ENCODE measurements around the gene TNS3. TPM values are rescaled to one million over a fixed set of nuclear protein-coding genes. Genes with fewer than 3 reads are reported as not detected.

The TNS3 gene
- total and polyA plus RNA-seq, 5 donors from 2014 or later: 1.4 TPM; not detected in 4

DNA sequence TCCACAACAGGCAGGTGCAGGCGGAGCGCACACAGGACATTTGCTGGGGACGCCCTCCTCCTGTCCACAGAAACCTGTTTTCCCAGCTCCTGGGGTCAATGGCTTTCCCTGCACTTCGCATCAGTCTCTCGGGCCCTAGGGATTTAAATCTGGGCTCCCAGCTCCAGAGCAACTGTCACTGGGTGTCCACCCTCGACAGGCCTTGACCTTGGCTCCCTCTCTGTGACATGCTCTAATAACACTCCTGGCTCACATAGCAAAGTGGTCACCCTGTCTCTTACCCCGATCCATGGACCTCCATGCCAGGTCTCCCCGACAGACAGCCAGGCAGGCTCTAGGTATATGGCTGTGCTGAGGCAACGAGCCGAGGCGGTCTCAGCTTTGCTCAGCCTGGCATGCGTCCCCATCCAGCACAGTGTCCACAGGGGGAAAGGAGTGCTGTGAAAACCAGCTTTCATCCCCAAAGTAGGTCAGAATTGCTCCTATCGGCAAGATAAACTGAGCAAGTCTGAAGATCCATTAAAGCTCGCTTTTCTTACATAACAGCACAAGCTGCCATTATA, 195.6 kb downstream of the TNS3 start:
- H3K27ac Mint-ChIP-seq: no peak overlapping the region
- no peaks in the 10 kb centered on the region for H3K36me3 ChIP-seq (ENCODE audit: control insufficient read depth, insufficient read depth, low read length)
- no peaks in the 10 kb centered on the region for H3K36me3 Mint-ChIP-seq
- no peak overlapping the region for H3K4me3 ChIP-seq (ENCODE audit: low read depth, low read length)
- H3K4me1 ChIP-seq (ENCODE audit: control insufficient read depth, insufficient read depth, low read length, poor library complexity, severe bottlenecking): no peaks in the 10 kb centered on the region
- DNase-seq (no peak), ATAC-seq (ENCODE audit: low read depth in 2 of 2) (no peak)
- H3K9me3 ChIP-seq (ENCODE audit: control insufficient read depth in 2 of 2, low read length in 2 of 2): no peaks in the 10 kb centered on the region
- no peaks in the 10 kb centered on the region for H3K4me1 Mint-ChIP-seq
- no peak overlapping the region for H3K4me3 Mint-ChIP-seq
- no peaks in the 10 kb centered on the region for H3K27me3 ChIP-seq (ENCODE audit: control insufficient read depth, insufficient read depth, low read length)
- H3K27ac ChIP-seq (ENCODE audit: insufficient read depth, low read length, poor library complexity, severe bottlenecking): no peak overlapping the region
- H3K9me3 Mint-ChIP-seq: peaks cover 0 to 1% (median 0%) of the 10 kb centered on the region in 7 donors
- no peaks in the 10 kb centered on the region for H3K27me3 Mint-ChIP-seq

GRCh38 chr7:47385536-47386125, 196.3 kb downstream of the TNS3 start:
- Mint-ChIP-seq H3K27ac (no peak overlapping the region), H3K4me3 (no peak overlapping the region), H3K36me3 (no peaks in the 10 kb centered on the region), H3K27me3 (no peaks in the 10 kb centered on the region), H3K9me3 (peaks cover 0 to 1% (median 0%) of the 10 kb centered on the region in 7 donors), H3K4me1 (no peaks in the 10 kb centered on the region)
- Histone ChIP-seq H3K9me3 (ENCODE audit: control insufficient read depth in 2 of 2, low read length in 2 of 2) (no peaks in the 10 kb centered on the region), H3K36me3 (ENCODE audit: control insufficient read depth, insufficient read depth, low read length) (no peaks in the 10 kb centered on the region), H3K27ac (ENCODE audit: insufficient read depth, low read length, poor library complexity, severe bottlenecking) (no peak overlapping the region), H3K4me1 (ENCODE audit: control insufficient read depth, insufficient read depth, low read length, poor library complexity, severe bottlenecking) (no peaks in the 10 kb centered on the region), H3K27me3 (ENCODE audit: control insufficient read depth, insufficient read depth, low read length) (no peaks in the 10 kb centered on the region), H3K4me3 (ENCODE audit: low read depth, low read length) (no peak overlapping the region)
- ATAC-seq (ENCODE audit: low read depth in 2 of 2): no peak
- no peak for DNase-seq

DNA sequence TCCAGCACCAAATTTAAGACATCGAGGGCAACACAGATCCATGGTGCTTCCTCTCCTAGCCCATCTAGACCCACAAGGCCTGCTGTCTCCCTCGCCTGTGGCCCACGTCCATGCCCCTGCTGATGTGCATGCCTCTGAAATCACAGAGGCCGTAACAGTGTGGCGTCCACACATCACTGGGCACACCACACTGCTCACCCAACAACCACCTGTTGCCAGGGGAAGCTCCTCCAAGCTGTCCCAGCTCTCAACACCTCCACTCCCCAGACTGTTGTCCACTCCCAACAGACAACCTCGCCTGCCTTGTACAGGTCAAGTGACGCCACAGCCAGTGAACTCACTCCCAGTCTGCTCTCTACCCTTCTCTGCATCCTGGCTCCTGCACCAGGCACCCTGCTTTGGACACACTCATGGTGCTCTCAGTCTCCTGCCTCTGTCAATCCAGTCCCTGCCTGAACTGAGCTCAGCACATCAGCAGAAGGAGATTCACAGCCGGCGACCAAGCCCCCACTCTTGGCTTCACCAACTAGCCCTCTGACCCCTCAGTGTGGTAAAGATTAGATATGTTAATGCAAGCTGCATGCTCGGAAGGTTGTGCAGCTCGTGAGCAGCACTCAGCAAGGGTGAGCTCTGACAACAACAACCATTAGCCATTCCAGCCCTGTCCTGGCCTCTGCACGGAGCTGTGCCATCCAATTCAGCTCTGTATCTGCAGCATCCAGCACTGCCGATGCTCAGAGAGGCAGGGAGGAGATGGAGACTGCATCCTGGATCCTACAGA, 197.0 kb downstream of the TNS3 start:
- no peak overlapping the region for H3K27ac Mint-ChIP-seq

DNA sequence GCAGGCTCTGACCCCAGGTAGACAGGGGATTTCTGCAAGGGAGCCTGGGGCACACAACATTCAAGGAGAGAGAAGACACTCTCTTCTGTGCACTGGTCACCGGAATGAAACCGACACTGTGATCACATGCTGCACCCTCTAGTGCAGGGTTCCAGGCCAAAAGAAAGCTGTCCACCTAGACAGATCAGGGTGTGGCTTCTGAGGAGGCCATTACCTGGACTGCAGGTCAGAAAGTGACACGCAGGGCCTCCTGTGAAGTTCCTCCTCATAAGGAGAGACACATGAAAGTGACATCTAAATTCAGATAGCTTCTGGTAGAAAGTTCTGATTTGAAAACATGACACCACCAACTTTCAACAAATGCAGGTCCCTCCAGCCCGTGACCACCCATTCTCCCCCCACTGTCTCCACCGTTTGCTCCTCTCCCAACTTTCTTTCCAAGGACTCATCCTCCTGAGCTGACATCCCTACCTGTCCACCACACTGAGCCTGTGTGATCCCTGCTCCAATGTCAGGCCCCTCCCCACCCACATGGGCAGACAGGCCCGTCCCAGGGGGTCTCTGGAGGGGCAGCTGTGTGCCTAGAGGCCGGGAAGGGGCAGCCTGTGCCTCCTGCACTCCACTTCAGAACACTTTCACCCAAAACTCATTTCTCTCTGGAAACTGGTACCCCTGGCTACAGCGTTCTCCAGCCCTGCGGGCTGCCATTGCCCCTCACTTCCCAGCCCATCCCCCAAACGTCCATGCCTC, 198.0 kb downstream of the TNS3 start:
- Histone ChIP-seq H3K36me3 (ENCODE audit: control insufficient read depth, insufficient read depth, low read length) (no peaks in the 10 kb centered on the region), H3K4me3 (ENCODE audit: low read depth, low read length) (no peak overlapping the region), H3K27me3 (ENCODE audit: control insufficient read depth, insufficient read depth, low read length) (no peaks in the 10 kb centered on the region), H3K27ac (ENCODE audit: insufficient read depth, low read length, poor library complexity, severe bottlenecking) (no peak overlapping the region), H3K9me3 (ENCODE audit: control insufficient read depth in 2 of 2, low read length in 2 of 2) (no peaks in the 10 kb centered on the region), H3K4me1 (ENCODE audit: control insufficient read depth, insufficient read depth, low read length, poor library complexity, severe bottlenecking) (no peaks in the 10 kb centered on the region)
- Mint-ChIP-seq H3K4me1 (no peaks in the 10 kb centered on the region), H3K4me3 (no peak overlapping the region), H3K9me3 (peaks cover 0 to 1% (median 0%) of the 10 kb centered on the region in 7 donors), H3K27ac (no peak overlapping the region), H3K27me3 (no peaks in the 10 kb centered on the region), H3K36me3 (no peaks in the 10 kb centered on the region)
- ATAC-seq (ENCODE audit: low read depth in 2 of 2) (no peak), DNase-seq (no peak)

More for the DNA sequence above, 197.0 kb downstream of the TNS3 start:
- no peaks in the 10 kb centered on the region for H3K36me3 ChIP-seq (ENCODE audit: control insufficient read depth, insufficient read depth, low read length)
- Mint-ChIP-seq H3K4me3 (no peak overlapping the region), H3K9me3 (peaks cover 0 to 1% (median 0%) of the 10 kb centered on the region in 7 donors), H3K36me3 (no peaks in the 10 kb centered on the region), H3K4me1 (no peaks in the 10 kb centered on the region), H3K27me3 (no peaks in the 10 kb centered on the region)
- no peak overlapping the region for H3K4me3 ChIP-seq (ENCODE audit: low read depth, low read length)
- no peaks in the 10 kb centered on the region for H3K4me1 ChIP-seq (ENCODE audit: control insufficient read depth, insufficient read depth, low read length, poor library complexity, severe bottlenecking)
- no peak overlapping the region for H3K27ac ChIP-seq (ENCODE audit: insufficient read depth, low read length, poor library complexity, severe bottlenecking)
- DNase-seq (no peak), ATAC-seq (ENCODE audit: low read depth in 2 of 2) (no peak)
- H3K9me3 ChIP-seq (ENCODE audit: control insufficient read depth in 2 of 2, low read length in 2 of 2): no peaks in the 10 kb centered on the region
- H3K27me3 ChIP-seq (ENCODE audit: control insufficient read depth, insufficient read depth, low read length): no peaks in the 10 kb centered on the region

DNA sequence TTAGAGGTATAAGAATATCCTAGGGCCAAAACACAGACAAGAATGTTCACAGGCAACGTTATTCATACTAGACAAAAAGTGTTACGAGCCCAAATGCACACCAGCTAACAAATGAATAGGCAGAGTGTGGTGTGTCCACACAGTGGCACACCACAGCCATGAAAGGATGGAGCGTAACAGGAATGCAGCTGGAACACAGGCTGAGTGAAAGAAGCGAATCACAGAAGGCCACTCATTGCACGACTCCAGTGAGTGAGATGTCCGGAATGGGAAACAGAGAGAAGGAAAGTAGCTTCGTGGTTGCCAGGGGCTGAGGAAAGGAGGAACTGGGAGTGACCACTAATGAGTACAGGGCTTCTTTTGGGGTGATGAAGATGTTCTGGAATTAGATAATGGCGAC, 198.8 kb downstream of the TNS3 start:
- Histone ChIP-seq H3K4me3 (ENCODE audit: low read depth, low read length) (no peak overlapping the region), H3K36me3 (ENCODE audit: control insufficient read depth, insufficient read depth, low read length) (no peaks in the 10 kb centered on the region), H3K27ac (ENCODE audit: insufficient read depth, low read length, poor library complexity, severe bottlenecking) (no peak overlapping the region), H3K4me1 (ENCODE audit: control insufficient read depth, insufficient read depth, low read length, poor library complexity, severe bottlenecking) (no peaks in the 10 kb centered on the region), H3K9me3 (ENCODE audit: control insufficient read depth in 2 of 2, low read length in 2 of 2) (no peaks in the 10 kb centered on the region), H3K27me3 (ENCODE audit: control insufficient read depth, insufficient read depth, low read length) (no peaks in the 10 kb centered on the region)
- Mint-ChIP-seq H3K36me3 (no peaks in the 10 kb centered on the region), H3K27me3 (no peaks in the 10 kb centered on the region), H3K27ac (no peak overlapping the region), H3K4me3 (no peak overlapping the region), H3K4me1 (no peaks in the 10 kb centered on the region), H3K9me3 (no peaks in the 10 kb centered on the region)
- ATAC-seq (ENCODE audit: low read depth in 2 of 2): no peak
- no peak for DNase-seq

GRCh38 chr7:47382200-47382599, 199.7 kb downstream of the TNS3 start:
- Mint-ChIP-seq H3K4me3 (no peak overlapping the region), H3K27ac (no peak overlapping the region), H3K27me3 (no peaks in the 10 kb centered on the region), H3K4me1 (no peaks in the 10 kb centered on the region), H3K9me3 (no peaks in the 10 kb centered on the region), H3K36me3 (no peaks in the 10 kb centered on the region)
- no peak for DNase-seq
- no peaks in the 10 kb centered on the region for H3K9me3 ChIP-seq (ENCODE audit: control insufficient read depth in 2 of 2, low read length in 2 of 2)
- H3K27me3 ChIP-seq (ENCODE audit: control insufficient read depth, insufficient read depth, low read length): no peaks in the 10 kb centered on the region
- H3K36me3 ChIP-seq (ENCODE audit: control insufficient read depth, insufficient read depth, low read length): no peaks in the 10 kb centered on the region
- H3K4me3 ChIP-seq (ENCODE audit: low read depth, low read length): no peak overlapping the region
- no peaks in the 10 kb centered on the region for H3K4me1 ChIP-seq (ENCODE audit: control insufficient read depth, insufficient read depth, low read length, poor library complexity, severe bottlenecking)
- no peak overlapping the region for H3K27ac ChIP-seq (ENCODE audit: insufficient read depth, low read length, poor library complexity, severe bottlenecking)
- ATAC-seq (ENCODE audit: low read depth in 2 of 2): no peak

DNA sequence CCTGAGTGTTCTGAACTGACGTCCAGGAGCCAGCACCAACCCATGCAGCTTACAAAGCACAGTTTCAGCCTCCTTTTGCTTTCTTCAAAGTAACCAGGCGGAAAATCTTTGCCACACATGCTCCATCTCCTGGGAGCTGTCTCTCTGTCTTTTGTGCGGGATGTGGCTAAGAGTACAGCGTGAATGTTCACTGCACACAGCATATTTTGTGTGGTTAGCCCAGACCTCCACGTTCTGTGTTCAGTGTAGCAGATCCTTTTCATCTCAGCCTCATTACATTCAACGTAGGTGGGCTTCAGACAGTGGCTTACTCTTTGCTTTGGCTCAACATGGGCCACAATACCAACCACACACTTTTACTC, 200.8 kb downstream of the TNS3 start:
- DNase-seq (no peak), ATAC-seq (ENCODE audit: low read depth in 2 of 2) (no peak)
- Histone ChIP-seq H3K4me1 (ENCODE audit: control insufficient read depth, insufficient read depth, low read length, poor library complexity, severe bottlenecking) (no peaks in the 10 kb centered on the region), H3K4me3 (ENCODE audit: low read depth, low read length) (no peak overlapping the region), H3K27ac (ENCODE audit: insufficient read depth, low read length, poor library complexity, severe bottlenecking) (no peak overlapping the region), H3K9me3 (ENCODE audit: control insufficient read depth in 2 of 2, low read length in 2 of 2) (no peaks in the 10 kb centered on the region), H3K27me3 (ENCODE audit: control insufficient read depth, insufficient read depth, low read length) (no peaks in the 10 kb centered on the region), H3K36me3 (ENCODE audit: control insufficient read depth, insufficient read depth, low read length) (no peaks in the 10 kb centered on the region)
- H3K27ac Mint-ChIP-seq: no peak overlapping the region
- no peak overlapping the region for H3K4me3 Mint-ChIP-seq
- H3K36me3 Mint-ChIP-seq: no peaks in the 10 kb centered on the region
- no peaks in the 10 kb centered on the region for H3K4me1 Mint-ChIP-seq
- no peaks in the 10 kb centered on the region for H3K27me3 Mint-ChIP-seq
- H3K9me3 Mint-ChIP-seq: peaks cover 0 to 2% (median 0%) of the 10 kb centered on the region in 7 donors

All from CD4-positive, CD25-positive, alpha-beta regulatory T cell (primary cell).